ENCODE data around the gene SHISA5.

SHISA5 gene

DNA sequence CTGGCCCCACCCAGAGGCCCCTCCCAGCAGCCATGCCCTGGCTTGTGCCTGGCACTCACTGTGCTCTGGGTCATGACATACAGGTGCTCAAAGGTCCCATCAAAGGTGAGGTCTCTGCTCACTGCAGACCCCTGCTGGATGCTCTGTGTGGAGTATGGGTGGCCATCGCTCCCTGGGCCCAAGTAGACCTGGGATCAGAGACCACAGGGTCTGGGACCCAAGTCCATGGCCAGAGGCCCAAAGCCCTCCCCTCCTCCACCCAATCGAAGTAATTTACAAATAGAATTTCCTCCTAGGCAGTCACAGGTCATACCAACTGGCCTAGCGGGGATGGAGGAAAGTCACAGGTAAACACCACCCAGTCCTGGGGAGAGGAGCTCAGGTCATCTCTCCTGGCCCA is 81.7 kb downstream of the SHISA5 start:
- Histone ChIP-seq H3K27me3 (no peaks in the 10 kb centered on the region), H3K4me2 (peak overlapping the region; percentile 98), H3K27ac (peak overlapping the region; percentile 62), H3K4me1 (peaks cover 57% of the 10 kb centered on the region), H3K36me3 (peaks cover 82% of the 10 kb centered on the region), H3K9ac (peak overlapping the region; percentile 41; the same call in 1 of the 2 replicates), H4K20me1 (peaks cover 99% of the 10 kb centered on the region), H3K9me3 (no peaks in the 10 kb centered on the region), H3K4me3 (no peak overlapping the region)
- no peak for TF ChIP-seq Cebpa-rat (IDR thresholded peaks at IDR 0.05)

DNA sequence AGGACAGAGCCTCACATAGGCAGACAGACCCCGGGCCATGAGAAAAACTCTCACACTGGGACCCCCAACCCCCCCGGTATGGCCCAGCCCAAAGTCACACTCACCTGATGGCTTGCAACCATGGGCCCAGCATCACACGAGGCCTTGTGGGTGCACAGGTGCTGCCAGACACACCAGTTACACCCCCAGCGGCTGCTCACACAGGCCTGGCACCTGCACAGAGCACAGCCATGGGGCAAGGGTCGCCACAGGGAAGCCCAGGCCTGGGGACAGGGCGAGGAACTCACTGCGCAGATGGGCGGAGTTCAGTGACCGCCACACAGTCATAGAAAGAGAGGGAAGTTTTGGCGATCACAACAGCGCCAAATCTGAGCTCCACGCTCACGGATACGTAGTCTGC is 83.4 kb downstream of the SHISA5 start:
- H3K4me2 ChIP-seq, result no peak overlapping the region
- H3K4me3 ChIP-seq, result no peak overlapping the region
- H3K27ac ChIP-seq, result no peak overlapping the region
- peaks cover 40% of the 10 kb centered on the region for H3K4me1 ChIP-seq
- TF ChIP-seq Cebpa-rat (IDR thresholded peaks at IDR 0.05), result no peak
- peaks cover 100% of the 10 kb centered on the region for H4K20me1 ChIP-seq
- H3K36me3 ChIP-seq, result peaks cover 99% of the 10 kb centered on the region
- H3K9me3 ChIP-seq, result no peaks in the 10 kb centered on the region
- no peak overlapping the region for H3K9ac ChIP-seq
- no peaks in the 10 kb centered on the region for H3K27me3 ChIP-seq

DNA sequence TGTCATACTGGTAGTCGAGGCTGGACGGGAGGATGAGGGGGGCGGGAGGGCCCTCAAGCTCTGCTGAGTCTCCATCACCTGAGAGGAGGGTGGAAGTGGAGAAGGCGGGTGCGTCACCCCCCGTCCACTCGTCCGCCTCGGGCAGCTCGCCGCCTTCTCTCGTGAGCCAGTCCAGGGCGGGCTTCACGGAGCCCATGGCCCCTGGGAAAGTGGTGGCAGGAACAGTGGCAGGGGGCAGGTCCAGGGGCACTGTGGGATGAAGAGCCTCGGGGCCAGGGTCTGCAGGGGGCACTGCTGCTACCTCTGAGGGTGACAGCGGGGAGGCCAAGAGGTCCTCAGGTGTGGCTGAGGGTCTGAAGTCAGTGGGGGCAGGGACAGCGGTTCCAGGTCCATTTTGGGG is 84.4 kb downstream of the SHISA5 start:
- no peaks in the 10 kb centered on the region for H3K9me3 ChIP-seq
- no peak overlapping the region for H3K9ac ChIP-seq
- H3K4me2 ChIP-seq, result no peak overlapping the region
- peaks cover 30% of the 10 kb centered on the region for H3K4me1 ChIP-seq
- no peak overlapping the region for H3K27ac ChIP-seq
- no peak overlapping the region for H3K4me3 ChIP-seq
- H3K27me3 ChIP-seq, result no peaks in the 10 kb centered on the region
- TF ChIP-seq Cebpa-rat (IDR thresholded peaks at IDR 0.05), result no peak
- H4K20me1 ChIP-seq, result peaks cover 100% of the 10 kb centered on the region
- peaks cover 99% of the 10 kb centered on the region for H3K36me3 ChIP-seq

DNA sequence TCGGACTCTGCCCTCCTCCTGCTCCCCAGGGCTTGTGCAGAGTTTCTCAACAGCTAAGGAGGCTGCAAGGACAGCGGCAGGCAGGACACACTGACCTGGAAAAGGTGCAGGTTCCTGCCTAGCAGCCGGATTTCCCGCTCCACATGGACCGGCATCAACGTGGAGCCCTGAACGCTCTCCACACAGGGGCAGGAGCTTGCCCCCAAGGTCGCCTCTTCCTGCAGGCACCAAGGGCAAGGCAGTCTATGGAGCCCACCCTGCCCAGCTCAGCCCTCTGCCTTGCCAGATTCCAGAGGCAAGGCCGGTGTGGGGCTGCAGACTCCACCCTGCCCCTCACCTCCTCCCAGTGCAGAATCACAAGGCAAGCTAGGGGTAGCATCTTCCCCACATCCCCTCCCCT is 84.8 kb downstream of the SHISA5 start:
- Histone ChIP-seq H3K9ac (no peak overlapping the region), H3K9me3 (no peaks in the 10 kb centered on the region), H4K20me1 (peaks cover 100% of the 10 kb centered on the region), H3K27me3 (no peaks in the 10 kb centered on the region), H3K4me1 (peaks cover 27% of the 10 kb centered on the region), H3K4me3 (no peak overlapping the region), H3K27ac (0 out of 2 replicates have a peak overlapping the region, but pooled peaks have one; percentile 13), H3K4me2 (no peak overlapping the region), H3K36me3 (peaks cover 99% of the 10 kb centered on the region)
- no peak for TF ChIP-seq Cebpa-rat (IDR thresholded peaks at IDR 0.05)

DNA sequence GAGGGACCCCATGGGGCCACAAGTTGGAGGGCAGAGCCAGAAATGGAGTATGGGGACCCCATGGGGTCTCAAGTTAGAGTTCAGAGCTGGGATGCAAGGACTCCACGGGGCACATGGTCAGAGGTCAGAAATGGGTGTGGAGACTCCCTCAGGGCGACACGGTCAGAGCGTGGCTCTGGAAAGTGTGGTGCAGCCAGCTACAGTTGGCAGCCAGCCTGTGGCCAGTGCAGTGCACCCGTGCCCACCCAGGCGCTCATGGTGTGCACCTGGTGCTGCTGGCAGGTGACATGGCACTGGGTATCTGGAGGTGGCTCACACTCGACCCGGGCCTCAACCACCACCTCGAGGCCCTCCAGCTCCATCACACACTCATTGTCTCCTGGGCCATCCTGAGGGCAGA is 85.3 kb downstream of the SHISA5 start:
- peaks cover 99% of the 10 kb centered on the region for H3K36me3 ChIP-seq
- H3K9me3 ChIP-seq, result no peaks in the 10 kb centered on the region
- H3K4me3 ChIP-seq, result no peak overlapping the region
- H3K4me2 ChIP-seq, result no peak overlapping the region
- no peak overlapping the region for H3K9ac ChIP-seq
- no peak overlapping the region for H3K27ac ChIP-seq
- no peaks in the 10 kb centered on the region for H3K27me3 ChIP-seq
- peaks cover 27% of the 10 kb centered on the region for H3K4me1 ChIP-seq
- H4K20me1 ChIP-seq, result peaks cover 100% of the 10 kb centered on the region
- no peak for TF ChIP-seq Cebpa-rat (IDR thresholded peaks at IDR 0.05)

DNA sequence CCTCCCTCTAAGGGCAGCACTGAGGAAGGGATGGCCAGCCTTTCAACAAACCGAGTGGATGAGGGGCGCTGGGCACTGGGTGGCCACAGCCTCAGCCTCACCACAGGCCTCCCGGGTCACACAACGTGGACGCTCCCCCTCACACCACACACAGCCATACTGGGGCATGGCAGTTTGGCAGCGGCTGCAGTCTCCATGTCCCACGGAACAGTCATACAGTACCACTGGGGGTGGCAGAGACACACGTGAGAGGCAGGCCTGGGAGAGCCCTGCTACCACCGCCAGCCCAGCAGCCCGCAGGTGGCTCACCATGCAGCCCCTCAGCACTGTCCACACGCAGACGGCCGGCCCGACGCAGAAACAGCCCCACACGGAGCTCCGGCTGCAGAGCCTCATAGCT is 85.8 kb downstream of the SHISA5 start:
- Histone ChIP-seq H3K4me2 (no peak overlapping the region), H3K4me1 (peaks cover 27% of the 10 kb centered on the region), H3K4me3 (no peak overlapping the region), H3K27me3 (no peaks in the 10 kb centered on the region), H3K27ac (no peak overlapping the region), H3K36me3 (peaks cover 99% of the 10 kb centered on the region), H4K20me1 (peaks cover 98% of the 10 kb centered on the region), H3K9ac (no peak overlapping the region), H3K9me3 (no peaks in the 10 kb centered on the region)
- no peak for TF ChIP-seq Cebpa-rat (IDR thresholded peaks at IDR 0.05)

Data from BLaER1 (cell line).